Osteocyte (in vitro differentiated cells): ENCODE data around the gene CIRBP. TPM values are rescaled to one million over a fixed set of nuclear protein-coding genes. Genes with fewer than 3 reads are reported as not detected.

Experiments used
- DNase-seq: peaks from one replicate; pipeline ENCODE4 v3.0.0; 2021; ENCODE audit warnings: mixed read lengths; ENCODE audit not compliant: unreplicated experiment; ENCODE audit errors: extremely low spot score
- H3K27ac Mint-ChIP-seq: one replicate; pipeline ENCODE4 v1.8.0; 2021; ENCODE audit warnings: mild to moderate bottlenecking, mixed read lengths; ENCODE audit not compliant: unreplicated experiment
- H3K27me3 Mint-ChIP-seq: one replicate; pipeline ENCODE4 v1.8.0; 2021; ENCODE audit warnings: mixed read lengths; ENCODE audit not compliant: unreplicated experiment
- H3K36me3 Mint-ChIP-seq: one replicate; pipeline ENCODE4 v1.8.0; 2021; ENCODE audit warnings: mixed read lengths; ENCODE audit not compliant: unreplicated experiment
- H3K4me1 Mint-ChIP-seq: one replicate; pipeline ENCODE4 v1.8.0; 2021; ENCODE audit warnings: mixed read lengths; ENCODE audit not compliant: unreplicated experiment
- H3K4me3 Mint-ChIP-seq: one replicate; pipeline ENCODE4 v1.8.0; 2021; ENCODE audit warnings: mild to moderate bottlenecking, moderate library complexity, mixed read lengths; ENCODE audit not compliant: unreplicated experiment
- H3K9me3 Mint-ChIP-seq: one replicate; pipeline ENCODE4 v1.8.0; 2021; ENCODE audit warnings: mixed read lengths; ENCODE audit not compliant: unreplicated experiment
- total RNA-seq: library from RNA; stranded (reverse); gene quantifications from 2 replicates; pipeline ENCODE4 v1.2.1, GENCODE V29; 2021
- TF ChIP-seq, protein P1 (sequence below): fragments of 200-600 bp; sonication (generic); IDR thresholded peaks from 2 replicates; pipeline ENCODE4 v1.5.0; 2021; ENCODE audit warnings: antibody characterized with exemption, mild to moderate bottlenecking, moderate library complexity

Gene CIRBP
- total RNA-seq, 1 donor from 2014 or later = 408 TPM

- Mint-ChIP-seq H3K36me3 (no peaks in the 10 kb centered on the region), H3K27ac (no peak overlapping the region), H3K4me3 (no peak overlapping the region), H3K9me3 (no peaks in the 10 kb centered on the region), H3K27me3 (peaks cover 2% of the 10 kb centered on the region), H3K4me1 (no peaks in the 10 kb centered on the region)
- no peak for DNase-seq
- TF ChIP-seq, protein P1, sequence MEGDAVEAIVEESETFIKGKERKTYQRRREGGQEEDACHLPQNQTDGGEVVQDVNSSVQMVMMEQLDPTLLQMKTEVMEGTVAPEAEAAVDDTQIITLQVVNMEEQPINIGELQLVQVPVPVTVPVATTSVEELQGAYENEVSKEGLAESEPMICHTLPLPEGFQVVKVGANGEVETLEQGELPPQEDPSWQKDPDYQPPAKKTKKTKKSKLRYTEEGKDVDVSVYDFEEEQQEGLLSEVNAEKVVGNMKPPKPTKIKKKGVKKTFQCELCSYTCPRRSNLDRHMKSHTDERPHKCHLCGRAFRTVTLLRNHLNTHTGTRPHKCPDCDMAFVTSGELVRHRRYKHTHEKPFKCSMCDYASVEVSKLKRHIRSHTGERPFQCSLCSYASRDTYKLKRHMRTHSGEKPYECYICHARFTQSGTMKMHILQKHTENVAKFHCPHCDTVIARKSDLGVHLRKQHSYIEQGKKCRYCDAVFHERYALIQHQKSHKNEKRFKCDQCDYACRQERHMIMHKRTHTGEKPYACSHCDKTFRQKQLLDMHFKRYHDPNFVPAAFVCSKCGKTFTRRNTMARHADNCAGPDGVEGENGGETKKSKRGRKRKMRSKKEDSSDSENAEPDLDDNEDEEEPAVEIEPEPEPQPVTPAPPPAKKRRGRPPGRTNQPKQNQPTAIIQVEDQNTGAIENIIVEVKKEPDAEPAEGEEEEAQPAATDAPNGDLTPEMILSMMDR = no peak
These were observed 55.2 kb downstream of the CIRBP start for GRCh38 chr19:1324249-1324805.

Other genes starting within 250 kb of the CIRBP start
- 149 and 157 TPM in 2 replicates for gene TMEM259, start 248.2 kb upstream of the CIRBP start, total RNA-seq
- gene RNU6-2, start 247.8 kb upstream of the CIRBP start, total RNA-seq = not detected in 2 replicates
- gene CNN2, start 242.7 kb upstream of the CIRBP start, total RNA-seq = 318 and 327 TPM in 2 replicates
- 16.7 and 17.8 TPM in 2 replicates for gene ABCA7, start 229.2 kb upstream of the CIRBP start, total RNA-seq
- gene ARHGAP45, start 202.2 kb upstream of the CIRBP start, total RNA-seq = 0.67 and 0.99 TPM in 2 replicates
- 156 and 168 TPM in 2 replicates for gene POLR2E, start 174.0 kb upstream of the CIRBP start, total RNA-seq
- 349 and 354 TPM in 2 replicates for gene GPX4, start 165.3 kb upstream of the CIRBP start, total RNA-seq
- gene SBNO2, start 95.1 kb upstream of the CIRBP start, total RNA-seq = 57.1 and 61.6 TPM in 2 replicates
- gene STK11, start 63.6 kb upstream of the CIRBP start, total RNA-seq = 60.8 and 61.3 TPM in 2 replicates
- gene CBARP, start 31.3 kb upstream of the CIRBP start, total RNA-seq = 6.9 and 7.0 TPM in 2 replicates
- 167 and 172 TPM in 2 replicates for gene ATP5F1D, start 27.6 kb upstream of the CIRBP start, total RNA-seq
- gene MIDN, start 20.7 kb upstream of the CIRBP start, total RNA-seq = 98.1 and 103 TPM in 2 replicates
- gene FAM174C, start 6.2 kb downstream of the CIRBP start, total RNA-seq = 35.3 and 35.8 TPM in 2 replicates
- 3.8 and 4.2 TPM in 2 replicates for gene EFNA2, start 16.5 kb downstream of the CIRBP start, total RNA-seq
- gene NDUFS7, start 114.6 kb downstream of the CIRBP start, total RNA-seq = 71.7 and 74.4 TPM in 2 replicates
- 31.2 and 35.3 TPM in 2 replicates for gene GAMT, start 132.2 kb downstream of the CIRBP start, total RNA-seq
- 91.0 and 101 TPM in 2 replicates for gene DAZAP1, start 138.3 kb downstream of the CIRBP start, total RNA-seq
- gene RPS15, start 169.1 kb downstream of the CIRBP start, total RNA-seq = 932 and 969 TPM in 2 replicates
- 1.2 and 1.5 TPM in 2 replicates for gene APC2, start 180.8 kb downstream of the CIRBP start, total RNA-seq
- 38.0 and 38.9 TPM in 2 replicates for gene C19orf25, start 209.9 kb downstream of the CIRBP start, total RNA-seq
- 3.2 and 5.7 TPM in 2 replicates for gene PCSK4, start 221.0 kb downstream of the CIRBP start, total RNA-seq
- gene REEP6, start 221.8 kb downstream of the CIRBP start, total RNA-seq = 4.1 and 4.4 TPM in 2 replicates
- 4.4 and 6.4 TPM in 2 replicates for gene ADAMTSL5, start 243.7 kb downstream of the CIRBP start, total RNA-seq